Measurements from ENCODE around the gene CSPG4.

- TF ChIP-seq, protein P1, sequence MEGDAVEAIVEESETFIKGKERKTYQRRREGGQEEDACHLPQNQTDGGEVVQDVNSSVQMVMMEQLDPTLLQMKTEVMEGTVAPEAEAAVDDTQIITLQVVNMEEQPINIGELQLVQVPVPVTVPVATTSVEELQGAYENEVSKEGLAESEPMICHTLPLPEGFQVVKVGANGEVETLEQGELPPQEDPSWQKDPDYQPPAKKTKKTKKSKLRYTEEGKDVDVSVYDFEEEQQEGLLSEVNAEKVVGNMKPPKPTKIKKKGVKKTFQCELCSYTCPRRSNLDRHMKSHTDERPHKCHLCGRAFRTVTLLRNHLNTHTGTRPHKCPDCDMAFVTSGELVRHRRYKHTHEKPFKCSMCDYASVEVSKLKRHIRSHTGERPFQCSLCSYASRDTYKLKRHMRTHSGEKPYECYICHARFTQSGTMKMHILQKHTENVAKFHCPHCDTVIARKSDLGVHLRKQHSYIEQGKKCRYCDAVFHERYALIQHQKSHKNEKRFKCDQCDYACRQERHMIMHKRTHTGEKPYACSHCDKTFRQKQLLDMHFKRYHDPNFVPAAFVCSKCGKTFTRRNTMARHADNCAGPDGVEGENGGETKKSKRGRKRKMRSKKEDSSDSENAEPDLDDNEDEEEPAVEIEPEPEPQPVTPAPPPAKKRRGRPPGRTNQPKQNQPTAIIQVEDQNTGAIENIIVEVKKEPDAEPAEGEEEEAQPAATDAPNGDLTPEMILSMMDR (IDR thresholded peaks at IDR 0.05; ENCODE audit: low read depth, low read length, poor library complexity, severe bottlenecking): no peak
- TF ChIP-seq EZH2phosphoT487 (IDR thresholded peaks at IDR 0.05; ENCODE audit: borderline replicate concordance, low read length): no peak
These were observed 43.3 kb downstream of the CSPG4 start for GRCh38 chr15:75669191-75669878.
